Stimulated activated CD8-positive, alpha-beta memory T cell treated with anti-CD3 and anti-CD28 coated beads, Interleukin-4, amount 100 ng/mL, for 48 hours (primary cell): ENCODE results near the gene CD300H.

Experiments
- DNase-seq: peaks from one replicate; pipeline ENCODE4 v3.0.0-alpha.2; 2020

The CD300H gene

DNA sequence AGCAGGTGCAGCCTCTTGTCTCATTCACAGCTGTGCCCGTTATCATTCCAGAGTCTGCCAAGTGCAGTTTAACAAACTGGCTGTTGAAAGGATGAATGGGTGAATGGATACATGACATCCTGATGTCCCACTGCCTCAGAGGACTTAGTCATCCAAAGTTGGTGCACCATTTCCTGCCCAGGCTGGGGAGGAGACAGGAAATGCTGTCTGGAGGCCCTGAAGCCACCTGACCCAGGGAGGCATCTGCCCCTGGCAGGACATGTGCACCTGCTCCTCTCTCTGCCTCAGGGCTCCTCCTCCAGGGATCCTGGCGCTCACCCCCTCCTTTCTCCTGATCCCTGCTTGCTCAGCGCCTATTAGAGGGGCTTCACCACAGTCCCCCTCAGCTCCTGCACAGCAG, 19.6 kb downstream of the CD300H start:
- peak; percentile 38 for DNase-seq

DNA sequence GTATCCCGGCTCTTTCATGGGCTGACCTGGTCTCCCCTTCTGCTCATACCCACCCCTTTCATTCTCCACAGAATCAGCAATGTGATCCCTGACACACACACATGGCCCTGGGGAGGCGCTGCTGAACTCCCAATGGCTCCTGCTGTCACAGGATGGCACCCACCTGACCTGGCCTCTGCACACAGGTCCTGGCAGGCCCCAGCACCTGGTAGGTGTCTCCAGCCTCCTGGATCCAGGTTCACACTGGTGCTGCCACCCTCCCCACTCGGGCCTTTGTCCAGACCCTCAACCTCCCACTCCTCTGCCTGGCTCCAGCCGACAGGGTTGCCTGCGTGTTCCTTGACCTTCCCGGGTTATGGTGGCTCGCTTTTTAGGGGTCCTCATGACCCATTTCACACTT, 20.0 kb downstream of the CD300H start:
- DNase-seq = no peak

- DNase-seq = no peak
Measured at GRCh38 chr17:74546586-74546985, 20.7 kb downstream of the CD300H start.

DNA sequence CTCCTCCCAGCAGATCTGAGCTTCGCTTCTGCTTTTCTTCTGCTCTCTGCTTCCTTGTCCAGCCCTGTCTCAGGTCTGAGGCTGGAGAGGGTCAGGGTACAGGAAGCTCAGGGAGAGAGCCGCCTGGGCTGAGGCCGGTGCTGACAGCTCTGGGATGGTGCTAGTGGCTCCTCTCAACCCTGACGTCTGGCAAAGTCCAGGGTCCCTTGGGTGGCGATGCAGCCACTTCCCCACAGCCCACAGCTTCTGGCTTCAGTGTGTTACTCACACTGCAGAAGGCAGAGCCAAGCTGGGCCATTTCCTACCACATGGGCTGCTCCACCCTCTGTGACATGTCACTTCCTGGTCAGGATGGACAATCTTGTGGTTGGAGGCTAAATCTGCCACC, 21.5 kb downstream of the CD300H start, which contains the start of gene CD300C:
TSS of gene CD300C (minus strand) at position 273 of the 388 bp plus-strand sequence. CDS start 333 bp downstream, outside the sequence.
- DNase-seq = no peak

GRCh38 chr17:74544991-74545842, 22.1 kb downstream of the CD300H start:
- no peak for DNase-seq

GRCh38 chr17:74543891-74544760, 23.2 kb downstream of the CD300H start:
- no peak for DNase-seq

GRCh38 chr17:74543406-74543805, 23.9 kb downstream of the CD300H start:
- no peak for DNase-seq

- no peak for DNase-seq
Measured at GRCh38 chr17:74542727-74543383, 24.5 kb downstream of the CD300H start.

- DNase-seq = no peak
Measured at GRCh38 chr17:74542166-74542565, 25.1 kb downstream of the CD300H start.

DNA sequence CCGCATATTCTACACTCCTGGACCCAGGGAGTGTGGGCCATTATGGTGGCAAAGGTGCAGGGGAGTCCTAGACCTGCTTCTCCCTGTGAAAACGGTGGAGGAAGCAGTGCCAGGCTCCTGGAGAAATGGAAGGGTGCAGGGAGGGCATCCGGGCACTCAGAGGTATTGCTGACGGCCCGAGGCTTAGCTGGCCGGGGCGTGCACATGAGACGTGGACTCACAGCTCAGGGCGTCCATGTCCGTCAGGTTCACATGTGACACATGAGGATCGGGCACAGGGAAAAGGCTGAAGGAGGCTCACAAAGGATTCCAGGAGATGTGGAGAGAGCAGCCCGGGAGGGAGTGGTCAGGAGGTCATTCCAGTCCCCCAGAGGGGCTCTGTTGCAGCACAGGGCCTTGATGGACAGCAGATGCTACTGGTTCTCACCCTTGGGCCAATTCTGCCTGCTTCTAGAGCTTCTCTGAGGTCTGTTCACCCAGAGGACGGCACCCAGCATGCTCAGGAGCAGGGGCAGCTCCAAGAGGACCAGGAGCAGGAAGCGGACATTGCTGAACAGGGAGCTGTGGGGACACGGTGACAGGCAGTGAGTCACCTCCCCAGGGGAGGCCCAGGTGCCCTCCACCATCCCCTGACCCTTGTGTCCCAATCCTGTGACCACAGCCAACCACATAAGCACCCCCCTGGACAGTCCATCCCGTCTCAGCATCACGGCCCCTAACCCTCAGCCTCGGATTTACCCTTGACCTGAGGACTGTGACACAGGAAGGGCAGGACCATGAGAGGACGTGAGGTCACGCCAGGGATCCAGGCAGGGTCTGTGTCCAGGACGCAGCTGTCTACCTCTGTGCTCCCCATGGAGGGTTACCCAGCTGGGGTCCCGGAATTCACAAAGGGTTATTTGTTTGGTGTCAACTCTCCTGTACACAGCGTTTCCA, 25.9 kb downstream of the CD300H start:
- DNase-seq = no peak

DNA sequence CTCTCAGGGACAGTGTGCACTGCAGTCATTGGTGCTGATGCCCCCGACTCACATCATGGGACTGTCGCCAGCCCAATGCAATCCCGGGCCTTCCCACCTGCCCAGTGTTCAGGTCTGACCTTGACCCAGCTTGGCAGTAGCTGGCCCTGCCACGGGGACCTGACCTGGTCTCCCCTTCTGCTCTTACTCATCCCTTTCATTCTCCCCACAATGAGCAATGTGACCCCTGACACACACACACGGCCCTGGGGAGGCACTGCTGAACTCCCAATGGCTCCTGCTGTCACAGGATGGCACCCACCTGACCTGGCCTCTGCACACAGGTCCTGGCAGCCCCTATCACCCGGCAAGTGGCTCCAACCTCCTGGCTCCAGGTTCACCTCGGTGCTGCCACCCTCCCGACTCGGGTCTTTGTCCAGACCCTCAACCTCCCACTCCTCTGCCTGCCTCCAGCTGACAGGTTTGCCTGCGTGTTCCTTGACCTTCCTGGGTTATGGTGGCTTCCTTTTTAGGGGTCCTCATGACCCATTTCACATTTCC, 28.0 kb downstream of the CD300H start:
- DNase-seq = no peak

- no peak for DNase-seq
Measured at GRCh38 chr17:74536890-74537289, 30.4 kb downstream of the CD300H start.

- DNase-seq = peak; percentile 32
Measured at GRCh38 chr17:74532115-74532514, 35.2 kb downstream of the CD300H start.

- peak; percentile 19 for DNase-seq
Measured at GRCh38 chr17:74531231-74531761, 36.0 kb downstream of the CD300H start, which contains the start of gene CD300LB. CD300LB (minus strand) TSS chr17:74531475; CDS start chr17:74531350, 125 bp downstream.

GRCh38 chr17:74530831-74531150, 36.5 kb downstream of the CD300H start:
- DNase-seq = peak; percentile 3

DNA sequence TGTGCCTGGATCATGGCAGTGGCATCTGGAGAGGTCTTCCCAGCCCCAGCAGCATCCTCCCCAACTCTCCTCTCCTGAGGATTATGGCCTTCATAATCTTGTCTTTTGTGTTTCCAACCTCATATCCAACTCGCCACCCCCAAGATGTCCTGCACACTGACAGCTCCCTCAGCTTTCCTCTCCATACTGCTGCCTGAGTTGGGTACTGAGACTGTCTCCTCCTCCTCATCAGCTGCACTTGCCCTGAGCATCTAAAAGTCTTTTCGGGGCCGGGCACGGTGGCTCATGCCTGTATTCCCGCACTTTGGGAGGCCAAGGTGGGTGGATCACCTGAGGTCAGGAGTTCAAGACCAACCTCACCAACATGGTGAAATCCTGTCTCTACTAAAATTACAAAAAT, 38.1 kb downstream of the CD300H start:
- no peak for DNase-seq

DNA sequence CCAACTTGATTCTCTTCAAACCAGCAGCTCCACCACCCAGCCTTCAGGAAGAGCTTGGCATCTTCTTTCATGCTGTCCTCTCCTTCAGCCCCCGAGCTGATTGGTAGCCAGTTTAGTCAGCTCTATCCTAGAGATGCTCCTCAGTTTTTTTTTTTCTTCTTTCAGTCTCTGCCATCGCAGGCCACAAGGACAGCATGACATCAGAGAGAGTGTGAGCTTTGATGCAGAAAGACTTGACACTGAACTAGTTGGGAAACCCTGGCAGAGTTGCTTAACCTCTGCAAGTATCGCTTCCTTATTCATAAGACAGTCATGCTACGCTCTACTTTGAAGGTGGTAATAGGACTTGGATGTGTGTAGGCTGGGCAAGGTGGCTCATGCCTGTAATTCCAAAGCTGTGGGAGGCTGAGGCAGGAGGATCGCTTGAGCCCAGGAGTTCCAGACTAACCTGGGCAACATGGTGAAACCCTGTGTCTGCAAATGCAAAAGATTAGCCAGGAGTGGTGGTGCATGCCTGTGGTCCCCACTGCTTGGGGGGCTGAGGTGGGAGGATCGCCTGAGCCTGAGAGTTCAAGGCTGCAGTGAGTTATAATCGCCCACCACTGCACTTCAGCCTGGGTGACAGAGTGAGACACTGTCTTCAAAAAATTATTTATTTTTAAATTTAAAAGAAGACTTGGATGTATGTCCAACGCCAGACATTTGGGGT, 38.7 kb downstream of the CD300H start:
- no peak for DNase-seq

DNA sequence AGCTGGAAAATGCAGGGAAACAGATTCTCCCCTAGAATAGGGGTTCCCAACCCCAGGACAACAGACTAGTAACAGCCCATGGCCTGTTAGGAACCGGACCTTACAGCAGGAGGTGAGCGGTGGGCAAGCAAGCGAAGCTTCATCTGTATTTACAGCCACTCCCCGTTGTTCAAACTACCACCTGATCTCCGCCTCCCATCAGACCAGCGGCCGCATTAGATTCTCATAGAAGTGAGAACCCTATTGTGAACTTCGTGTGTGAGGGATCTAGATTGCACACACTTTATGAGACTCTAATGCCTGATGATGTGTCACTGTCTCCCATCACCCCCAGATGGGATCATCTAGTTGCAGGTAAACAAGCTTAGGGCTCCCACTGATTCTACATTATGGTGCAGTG, 39.6 kb downstream of the CD300H start:
- peak; percentile 12 for DNase-seq

- no peak for DNase-seq
Measured at GRCh38 chr17:74527081-74527480, 40.2 kb downstream of the CD300H start.

DNA sequence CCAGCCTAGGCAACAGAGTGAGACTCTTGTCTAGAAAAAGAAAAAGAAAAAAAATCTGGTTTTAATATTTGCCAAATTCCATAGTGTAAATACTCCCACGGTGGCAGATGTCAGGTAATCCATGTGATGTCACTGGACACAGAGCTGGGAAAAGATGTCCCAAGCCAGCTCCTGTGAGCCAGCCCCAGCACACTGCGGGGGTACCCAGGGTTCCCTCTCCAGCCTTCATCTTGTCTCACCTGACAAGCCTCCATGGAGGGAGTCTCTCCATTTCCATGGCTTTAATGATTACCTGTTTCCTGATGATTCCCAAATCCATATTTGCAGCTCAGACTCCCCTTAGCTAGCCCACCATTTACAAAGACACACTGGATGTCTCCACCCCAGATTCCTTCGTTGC, 40.6 kb downstream of the CD300H start:
- DNase-seq = no peak

DNA sequence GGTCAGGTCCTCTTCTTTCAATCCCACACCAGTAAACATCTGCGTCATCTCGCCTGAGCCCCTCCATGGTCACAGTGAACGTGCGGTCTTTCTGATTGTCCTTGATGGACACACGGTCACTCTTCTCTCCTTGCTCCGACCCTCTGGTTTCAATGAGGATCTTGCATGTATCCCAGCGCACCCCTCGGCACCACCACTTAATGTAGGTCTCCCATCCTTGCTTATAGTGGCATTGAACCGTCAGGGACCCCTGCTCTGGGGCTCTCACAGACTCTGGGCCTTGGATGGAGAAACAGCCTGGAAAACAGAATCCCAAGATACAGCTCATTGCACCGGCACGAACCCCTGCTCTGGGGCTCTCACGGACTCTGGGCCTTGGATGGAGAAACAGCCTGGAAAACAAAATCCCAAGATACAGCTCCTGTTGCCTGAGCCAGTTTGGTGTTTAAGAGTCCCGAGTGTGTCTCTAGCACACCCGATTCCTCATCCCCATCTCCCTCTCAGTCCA, 41.5 kb downstream of the CD300H start:
- no peak for DNase-seq
